Measurements from ENCODE around the gene NPAS3.
"Not testable (repeated sequence)": the region's sequence is repeated elsewhere in the genome, so short reads cannot be mapped to it uniquely, and the experiment has no call there.

Gene NPAS3

DNA sequence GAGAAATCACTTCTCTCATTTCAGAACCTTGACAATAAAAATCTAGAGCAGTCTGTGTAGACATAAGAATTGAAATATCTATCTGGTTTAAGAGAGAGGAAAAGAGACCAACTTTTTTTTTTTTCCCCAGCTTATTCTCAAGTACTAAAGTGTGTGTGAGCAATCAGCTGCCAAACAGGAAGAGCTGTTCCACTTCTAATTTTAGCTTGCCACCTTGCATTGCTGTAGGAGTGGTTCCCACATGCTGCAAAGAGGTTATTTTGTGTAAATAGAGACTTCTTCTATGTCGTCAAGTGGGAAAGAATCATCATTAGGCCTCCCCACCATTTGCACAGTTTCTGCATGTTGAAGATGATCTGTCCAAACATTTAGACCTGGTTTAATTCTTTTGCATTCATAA lies 142.6 kb downstream of the NPAS3 start:
- DNase-seq = no peak

DNA sequence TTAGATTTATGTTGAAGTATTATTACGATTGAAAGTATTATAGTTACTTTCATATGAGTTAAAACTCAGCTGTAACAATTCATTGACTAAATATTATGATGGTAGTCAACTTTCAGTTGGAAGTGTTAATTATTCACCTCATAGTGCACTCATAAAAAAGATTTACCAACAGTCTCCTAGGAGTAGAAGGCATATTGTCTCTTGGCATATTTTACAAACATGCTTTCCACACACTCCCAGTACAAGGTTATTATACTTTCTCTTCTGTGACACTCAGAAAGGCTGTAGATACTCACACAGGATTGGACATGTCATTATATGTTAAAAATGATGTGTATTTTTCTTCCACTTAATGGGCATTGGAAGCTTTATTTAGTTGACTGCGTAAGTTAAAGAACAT lies 147.1 kb downstream of the NPAS3 start:
- ATAC-seq (no peak), DNase-seq (no peak)

More for the DNA sequence above, 142.6 kb downstream of the NPAS3 start:
- no peak for ATAC-seq

DNA sequence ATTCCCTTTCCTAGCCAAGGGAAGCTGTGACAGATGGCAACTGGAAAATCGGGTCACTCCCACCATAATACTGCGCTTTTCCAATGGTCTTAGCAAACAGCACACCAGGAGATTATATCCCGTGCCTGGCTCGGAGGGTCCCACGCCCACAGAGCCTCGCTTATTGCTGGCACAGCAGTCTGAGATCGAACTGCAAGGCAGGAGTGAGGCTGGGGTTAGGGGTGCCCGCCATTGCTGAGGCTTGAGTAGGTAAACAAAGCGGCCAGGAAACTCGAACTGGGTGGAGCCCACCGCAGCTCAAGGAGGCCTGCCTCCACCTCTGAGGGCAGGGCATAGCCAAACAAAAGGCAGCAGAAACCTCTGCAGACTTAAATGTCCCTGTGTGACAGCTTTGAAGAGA lies 149.6 kb downstream of the NPAS3 start:
- not testable (repeated sequence) for ATAC-seq, DNase-seq

DNA sequence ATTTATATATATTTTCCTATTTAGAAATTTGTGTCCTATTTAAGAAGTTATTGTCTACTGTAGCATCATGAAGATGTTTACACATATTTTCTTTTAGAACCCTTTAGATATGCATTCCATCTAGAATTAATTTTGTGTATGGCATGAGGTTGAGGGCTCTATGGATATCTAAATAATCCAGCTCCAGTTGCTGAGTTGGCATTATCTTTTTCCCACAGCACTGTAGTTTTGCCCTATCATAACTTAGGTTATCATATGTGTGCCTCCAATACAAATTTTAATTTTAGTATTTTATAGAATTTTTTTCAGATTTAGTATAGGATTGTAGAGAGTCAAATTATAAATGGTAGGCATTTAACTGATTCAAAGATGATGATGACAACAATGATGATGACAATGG lies 159.3 kb downstream of the NPAS3 start:
- DNase-seq (no peak), ATAC-seq (no peak)

DNA sequence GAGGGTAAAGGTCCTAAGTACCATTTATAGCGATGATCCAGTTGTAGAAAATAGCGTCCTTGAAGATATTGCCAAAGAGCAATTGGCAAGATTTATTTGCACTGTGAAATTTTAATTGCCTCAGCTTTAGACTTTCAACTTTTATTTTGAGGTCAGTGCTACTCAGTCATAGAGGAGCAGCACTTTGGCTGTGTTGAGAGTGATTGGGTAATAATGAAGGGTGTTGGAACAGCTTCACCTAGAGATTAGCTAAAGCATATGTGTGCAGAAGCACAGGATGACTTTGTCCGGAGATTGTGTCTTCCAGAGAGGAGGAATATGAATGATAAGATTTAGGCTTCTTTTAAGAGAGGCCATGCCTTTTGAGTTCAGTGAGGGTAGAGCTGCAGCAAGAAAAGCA lies 164.8 kb downstream of the NPAS3 start:
- DNase-seq (no peak), ATAC-seq (no peak)

DNA sequence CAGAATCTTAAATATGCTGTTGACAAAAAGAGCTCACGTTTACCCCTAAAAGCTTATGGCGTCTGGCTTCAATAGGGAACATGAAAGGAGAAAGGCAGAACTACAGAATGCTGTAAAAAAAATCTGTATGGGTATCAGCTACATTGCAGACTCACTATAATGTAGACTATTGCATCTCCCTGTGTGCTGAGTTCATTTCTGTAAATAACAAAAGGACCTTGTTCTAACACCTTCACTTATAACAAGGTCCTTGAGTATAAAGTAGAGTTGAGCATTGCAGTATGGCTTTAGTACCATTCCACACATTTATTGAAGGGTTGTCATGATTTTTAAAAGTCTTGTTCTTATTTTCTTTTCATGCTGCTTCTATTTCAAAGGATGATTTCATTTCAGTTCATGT lies 165.3 kb downstream of the NPAS3 start:
- ATAC-seq (no peak), DNase-seq (no peak)

DNA sequence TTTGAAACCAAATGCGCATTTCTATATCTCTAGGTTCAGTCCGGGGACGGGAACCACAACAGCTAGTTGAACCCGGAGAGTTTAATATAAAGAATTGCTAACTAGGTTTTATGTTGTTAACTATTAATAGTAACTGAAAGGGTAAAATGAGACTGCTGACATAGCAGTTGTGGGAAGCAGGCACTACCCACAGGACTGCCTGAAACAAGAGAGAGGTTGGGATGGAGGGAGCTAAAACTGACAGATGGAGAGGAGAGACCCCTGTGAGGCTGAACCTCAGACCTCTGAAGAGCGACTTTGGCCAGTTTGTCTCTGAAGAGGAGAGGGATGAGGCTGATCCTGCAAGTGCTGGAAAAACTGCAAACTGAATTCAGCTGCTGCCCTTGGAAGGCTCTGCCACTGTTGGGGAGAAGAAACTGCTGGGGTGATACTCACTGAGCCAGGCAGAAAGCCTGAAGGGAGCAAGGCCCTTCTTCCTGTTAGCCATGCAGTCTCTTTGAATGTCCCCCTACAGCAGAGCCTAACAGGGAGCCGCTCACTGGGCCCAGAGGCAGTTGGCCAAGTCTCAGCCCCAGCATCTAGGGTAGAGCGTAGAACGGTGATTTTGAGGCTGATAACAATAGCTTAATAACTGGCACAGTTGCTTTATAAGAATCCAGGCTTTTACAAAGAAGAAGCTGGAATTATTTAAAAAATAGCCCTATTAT lies 172.2 kb downstream of the NPAS3 start:
- ATAC-seq = no peak
- DNase-seq = no peak

DNA sequence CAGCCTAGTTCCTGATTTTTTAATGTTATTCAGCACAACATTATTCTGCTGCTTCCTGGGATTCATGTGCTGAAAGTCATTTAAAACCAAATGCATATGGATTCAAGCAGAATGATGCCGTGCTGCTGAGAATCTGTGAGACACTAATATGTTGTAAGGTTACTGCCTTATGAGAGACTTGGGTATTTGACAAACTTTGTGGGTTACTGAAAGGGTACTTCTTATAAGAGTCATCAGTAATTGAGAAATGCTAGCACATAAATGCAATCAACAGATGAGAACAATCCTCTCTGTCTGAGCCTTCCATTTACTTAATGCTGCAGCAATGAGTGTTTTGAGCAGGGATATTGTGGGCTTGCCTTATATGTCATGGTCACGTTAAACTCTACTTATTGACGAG lies 175.7 kb downstream of the NPAS3 start:
- ATAC-seq = no peak

DNA sequence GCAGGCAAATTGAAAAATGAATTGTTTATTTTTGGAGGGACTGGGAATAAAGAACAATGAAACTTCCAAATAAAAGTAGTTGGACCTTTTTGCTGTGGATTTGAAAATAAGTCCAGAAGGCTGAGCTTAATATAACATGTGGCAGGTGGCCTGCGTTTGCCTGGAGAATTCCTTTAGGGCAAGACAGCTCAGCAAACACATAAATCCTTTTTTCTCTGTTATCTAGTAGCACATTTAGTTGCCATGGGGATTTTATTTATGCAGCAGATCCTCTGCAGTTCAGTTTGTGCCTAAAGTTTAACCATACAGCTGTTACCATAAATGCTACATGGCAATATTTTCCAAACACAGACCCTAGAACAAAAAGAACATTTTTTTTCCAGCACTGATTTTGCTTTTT lies 180.0 kb downstream of the NPAS3 start:
- ATAC-seq = no peak
- DNase-seq = no peak

More for the DNA sequence above, 175.7 kb downstream of the NPAS3 start:
- no peak for DNase-seq

DNA sequence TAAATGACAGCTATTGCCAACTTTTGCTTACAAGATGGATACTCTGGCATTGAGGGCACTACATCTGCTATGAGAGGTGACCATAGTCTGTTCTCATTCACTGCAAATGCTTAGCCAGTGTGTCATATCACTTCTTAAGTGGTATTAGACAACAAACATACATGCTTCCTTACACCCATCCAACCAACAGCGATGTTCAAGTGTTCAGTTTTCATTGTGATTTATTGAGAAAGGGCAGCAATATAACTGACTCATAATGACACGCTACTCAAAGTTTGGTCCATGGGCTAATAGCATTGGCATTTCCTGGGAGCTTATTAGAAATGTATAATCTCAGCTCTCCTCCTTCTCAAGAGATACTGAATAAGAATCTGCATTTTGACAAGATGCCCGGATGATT lies 181.7 kb downstream of the NPAS3 start:
- no peak for DNase-seq
- no peak for ATAC-seq

DNA sequence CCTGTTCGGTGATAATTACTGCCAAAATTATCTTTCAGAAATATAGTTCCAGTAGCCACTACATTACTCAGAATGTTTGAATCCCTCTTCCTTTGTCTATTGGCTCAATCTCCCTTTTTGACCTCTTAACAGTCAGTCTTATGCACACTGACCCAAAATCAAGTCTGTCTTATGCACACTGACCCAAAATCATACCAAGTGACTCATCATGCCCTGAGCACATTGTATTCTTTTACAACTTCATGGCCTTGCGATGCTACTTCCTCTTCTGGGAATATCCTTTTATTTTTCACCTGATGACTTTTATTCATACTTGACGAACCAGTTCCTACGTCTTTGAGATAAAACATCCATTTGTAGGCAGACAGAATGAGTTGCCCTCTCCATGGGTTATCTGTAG lies 182.3 kb downstream of the NPAS3 start:
- no peak for DNase-seq
- no peak for ATAC-seq

DNA sequence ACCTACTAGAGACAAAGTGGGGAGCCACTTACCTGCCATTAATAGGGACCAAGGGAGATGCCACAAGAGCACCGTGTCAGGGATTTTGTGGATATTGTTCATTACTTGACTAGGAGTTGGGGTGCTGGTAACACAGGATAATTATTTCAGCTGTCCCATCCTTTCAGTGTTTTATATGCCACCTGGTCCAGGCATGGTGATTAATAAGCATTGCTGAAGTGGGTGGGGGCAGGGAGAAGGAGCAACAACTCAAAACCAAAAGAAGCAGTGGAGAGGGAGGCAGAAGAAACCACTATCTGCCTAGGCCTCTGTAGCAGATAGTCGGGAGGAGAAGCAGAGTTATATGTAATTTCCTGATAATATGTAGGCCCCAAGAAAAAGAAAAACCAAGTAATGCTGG lies 184.6 kb downstream of the NPAS3 start:
- ATAC-seq (no peak), DNase-seq (no peak)

DNA sequence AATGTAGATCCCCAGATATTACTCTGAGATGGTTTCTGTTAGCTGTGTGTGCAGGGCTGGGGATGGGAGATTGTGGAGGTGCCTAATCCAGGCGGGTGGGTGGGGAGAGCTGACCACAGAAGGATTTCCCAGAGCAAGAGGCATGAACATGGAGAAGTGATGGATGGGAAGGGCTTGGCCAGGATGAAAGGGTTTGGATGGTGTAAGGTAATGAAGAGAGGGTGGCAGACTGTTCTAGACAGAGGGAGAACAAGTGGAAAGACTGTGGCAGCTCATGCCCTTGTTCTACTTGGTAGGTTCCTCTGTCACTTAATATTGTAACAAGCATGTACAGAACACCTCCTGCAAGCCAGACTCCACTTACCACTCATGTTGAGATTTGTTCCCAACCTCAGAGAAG lies 187.8 kb downstream of the NPAS3 start:
- no peak for DNase-seq
- ATAC-seq = no peak

DNA sequence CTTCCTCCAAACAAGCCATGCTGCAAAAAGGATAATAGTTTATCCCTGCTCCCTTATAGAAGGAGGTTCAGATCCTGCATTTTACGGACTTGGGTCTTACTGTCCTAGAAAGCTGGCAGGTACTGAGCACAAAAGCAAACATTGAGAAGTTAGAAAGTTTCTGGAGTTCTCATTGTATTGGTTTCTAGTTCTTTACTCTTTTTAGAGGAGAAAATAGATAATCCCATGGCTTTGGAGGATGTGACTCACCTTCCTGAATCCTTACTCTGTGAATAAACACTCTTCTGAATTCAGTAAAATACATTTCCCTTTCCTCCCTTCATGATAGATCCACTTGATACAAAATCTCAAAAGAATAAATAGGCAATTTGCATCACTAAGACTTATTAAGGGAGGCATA lies 188.9 kb downstream of the NPAS3 start:
- ATAC-seq (no peak), DNase-seq (no peak)

DNA sequence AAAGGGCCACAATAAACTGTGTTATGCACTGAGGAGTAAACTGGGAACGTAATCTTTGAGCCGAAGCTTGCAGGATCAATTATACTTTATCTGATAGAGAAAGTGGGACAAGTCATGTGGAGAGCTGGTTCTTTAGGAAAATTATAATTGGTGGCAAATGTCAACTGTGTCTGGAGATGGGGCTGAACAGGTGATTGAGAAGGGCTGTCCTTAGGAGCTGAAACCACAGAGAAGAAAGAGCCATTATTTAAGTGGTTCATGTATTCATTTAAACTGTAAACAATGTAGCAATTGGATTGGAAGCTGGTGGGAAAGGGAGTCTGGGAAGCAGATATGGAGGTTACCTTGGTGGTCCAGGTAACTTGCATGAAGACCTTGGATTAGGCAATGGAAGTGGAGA lies 193.1 kb downstream of the NPAS3 start:
- no peak for DNase-seq
- no peak for ATAC-seq

DNA sequence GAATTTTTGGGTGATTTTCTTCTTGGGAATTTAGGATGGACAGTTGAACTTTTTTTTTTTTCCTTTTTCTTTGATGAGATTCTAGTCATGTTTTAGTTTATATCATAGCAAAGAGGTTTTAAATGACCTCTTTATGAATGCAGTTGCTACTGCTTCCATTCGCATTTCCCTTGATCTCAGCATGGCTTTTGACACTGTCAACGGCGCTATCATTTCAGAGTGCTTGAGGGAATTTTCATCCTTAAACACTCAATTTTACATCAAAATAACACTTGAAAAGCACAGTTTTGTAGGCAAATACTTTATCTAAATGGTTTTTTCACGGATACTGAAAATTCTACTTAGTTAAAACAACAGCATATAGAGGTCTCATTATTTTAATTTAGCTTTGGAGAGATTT lies 195.5 kb downstream of the NPAS3 start:
- DNase-seq (no peak), ATAC-seq (no peak)

DNA sequence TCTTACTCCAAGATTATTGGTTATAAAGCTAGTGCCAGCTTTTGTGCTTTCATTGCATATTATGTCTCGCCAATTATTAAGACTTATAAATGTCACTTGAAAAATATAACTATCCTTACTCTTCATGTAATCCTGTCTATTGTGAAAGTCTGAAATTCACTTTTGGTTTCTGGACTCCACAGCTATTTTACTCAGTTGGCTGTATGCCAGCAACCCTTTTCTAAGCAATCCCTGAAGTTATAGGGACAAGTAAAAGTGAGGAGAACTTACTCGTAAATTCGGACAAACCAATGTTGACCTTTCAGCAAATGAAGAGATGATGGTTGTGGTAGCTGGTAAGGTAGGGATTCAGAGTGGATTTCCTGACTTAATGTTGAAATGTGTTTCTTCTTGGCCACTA lies 196.3 kb downstream of the NPAS3 start:
- no peak for ATAC-seq
- DNase-seq = no peak

DNA sequence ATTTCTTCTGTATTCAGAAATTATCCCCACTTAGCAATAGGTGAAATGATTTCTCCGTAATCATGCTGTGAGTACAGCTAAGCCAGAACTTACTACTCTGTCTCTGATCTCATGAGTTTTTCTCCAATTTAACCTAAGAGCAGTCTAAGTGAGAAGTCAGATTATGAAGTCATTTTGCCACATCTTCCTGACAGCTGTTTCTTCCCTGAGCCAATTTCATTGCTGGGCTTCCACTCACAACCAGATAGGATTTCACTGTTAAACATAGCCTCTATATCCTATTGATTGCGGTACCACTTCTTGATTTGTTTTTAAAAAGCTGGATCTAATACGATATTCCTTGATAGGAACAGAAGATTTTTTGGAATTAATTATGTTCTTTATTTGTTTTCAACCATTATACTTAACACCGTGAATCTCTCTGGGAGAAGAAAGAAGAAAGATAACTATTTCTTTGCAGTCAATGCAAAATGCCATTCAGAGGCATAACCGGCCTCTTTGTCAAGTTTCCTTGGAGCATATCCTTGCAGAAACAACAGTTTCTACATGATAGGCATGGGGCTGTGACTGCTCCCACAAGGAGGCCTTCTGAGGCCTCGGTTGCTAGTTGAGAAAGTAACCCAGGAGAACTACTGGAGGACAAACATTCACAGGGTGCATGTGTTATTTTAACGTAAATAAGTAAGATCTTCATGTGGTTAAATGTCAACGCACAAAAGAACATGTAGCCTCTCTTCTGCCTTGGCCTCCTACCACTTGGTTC lies 212.2 kb downstream of the NPAS3 start:
- DNase-seq (no peak), ATAC-seq (no peak)

DNA sequence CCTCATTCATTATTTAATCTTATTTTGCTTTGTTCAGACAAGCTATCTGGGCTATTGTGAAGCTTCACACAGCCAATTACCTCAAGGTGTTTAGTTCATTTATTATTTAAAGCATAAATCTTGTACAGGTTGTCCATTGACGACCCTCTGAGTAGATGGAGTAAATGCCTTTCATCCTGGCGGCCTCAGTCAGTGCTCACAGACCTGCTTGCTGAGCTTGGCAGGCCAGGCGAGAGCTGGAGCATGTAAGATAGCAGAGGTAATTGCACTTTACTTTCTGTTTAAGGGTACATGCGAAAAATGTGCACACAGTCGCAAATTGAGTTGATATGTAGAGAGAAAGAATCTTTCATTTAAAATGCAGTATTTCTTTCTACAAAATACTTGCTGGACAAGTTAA lies 224.4 kb downstream of the NPAS3 start:
- ATAC-seq = no peak

DNA sequence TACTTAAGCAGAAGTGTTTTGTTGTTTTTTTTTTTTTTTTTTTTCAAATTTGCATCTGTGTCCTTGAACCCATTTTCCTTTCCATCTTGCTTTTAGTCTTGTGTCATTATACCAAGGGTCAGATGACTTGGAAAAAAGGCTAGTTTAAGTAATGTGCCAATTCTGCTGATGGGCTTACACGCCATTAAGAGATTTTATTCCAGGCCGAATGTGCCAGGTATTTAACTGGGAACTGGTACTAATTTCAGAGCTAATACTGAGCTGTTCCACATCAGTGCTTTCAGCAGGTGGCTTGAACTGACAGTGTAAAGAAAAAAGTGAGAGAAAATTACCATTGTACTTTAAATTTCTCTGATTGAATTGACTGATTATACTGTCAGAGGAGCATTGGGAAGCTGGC lies 224.9 kb downstream of the NPAS3 start:
- no peak for DNase-seq
- ATAC-seq = no peak

More for the DNA sequence above, 224.4 kb downstream of the NPAS3 start:
- no peak for DNase-seq

DNA sequence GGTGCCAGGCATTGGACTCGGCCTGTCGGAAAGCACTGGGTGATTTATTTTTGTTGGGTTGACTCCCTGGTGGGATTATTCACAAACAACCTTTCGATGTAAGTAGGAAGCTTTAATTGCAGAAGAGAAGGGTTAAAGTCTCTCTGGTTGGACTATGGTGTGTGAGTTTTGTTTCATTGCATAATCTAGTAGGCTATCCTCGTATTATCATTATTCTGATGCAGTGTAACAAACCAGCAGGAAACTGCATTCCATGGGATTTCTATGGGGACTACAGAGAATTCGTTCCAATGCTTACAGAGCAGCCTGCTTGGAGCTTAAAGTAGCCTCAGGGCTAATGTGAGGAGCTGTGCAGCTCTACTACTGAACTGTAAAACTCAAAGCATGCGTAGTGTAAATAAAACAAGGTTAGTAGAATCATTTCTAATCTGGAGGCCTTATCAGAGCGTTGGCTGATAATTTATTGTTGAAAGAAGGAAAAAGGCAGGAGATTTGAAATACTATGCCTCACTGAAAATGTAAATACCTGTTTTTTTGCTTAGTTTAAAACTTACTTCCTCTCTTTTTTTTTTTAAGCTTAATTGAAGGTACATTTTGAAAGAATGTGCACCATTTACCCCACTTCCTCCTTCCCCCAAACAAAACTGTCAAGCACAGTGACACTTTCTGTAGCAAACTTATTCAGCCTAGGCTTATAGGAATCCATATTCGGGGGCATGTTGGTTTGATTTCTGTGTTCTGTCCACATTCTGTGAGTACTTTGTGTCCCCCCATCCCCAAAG lies 226.7 kb downstream of the NPAS3 start:
- ATAC-seq (no peak), DNase-seq (no peak)

DNA sequence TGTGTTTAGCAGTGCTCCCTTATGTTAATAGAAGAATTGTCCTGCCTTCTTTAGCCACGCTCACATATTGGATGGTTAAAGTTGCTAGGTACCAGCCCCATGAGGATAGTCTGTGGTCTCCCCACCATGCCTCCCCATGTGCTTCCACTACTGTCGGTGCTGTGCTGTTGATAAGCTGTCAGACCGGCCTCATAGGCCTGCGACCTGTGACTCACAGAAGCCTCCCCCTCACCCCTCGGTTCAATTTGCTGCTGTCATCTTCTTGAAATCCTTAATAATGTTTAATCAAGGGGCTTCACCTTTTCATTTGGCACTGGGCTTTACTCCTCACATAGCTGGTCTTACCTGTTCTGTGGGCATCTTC lies 227.2 kb downstream of the NPAS3 start:
- DNase-seq (no peak), ATAC-seq (no peak)

DNA sequence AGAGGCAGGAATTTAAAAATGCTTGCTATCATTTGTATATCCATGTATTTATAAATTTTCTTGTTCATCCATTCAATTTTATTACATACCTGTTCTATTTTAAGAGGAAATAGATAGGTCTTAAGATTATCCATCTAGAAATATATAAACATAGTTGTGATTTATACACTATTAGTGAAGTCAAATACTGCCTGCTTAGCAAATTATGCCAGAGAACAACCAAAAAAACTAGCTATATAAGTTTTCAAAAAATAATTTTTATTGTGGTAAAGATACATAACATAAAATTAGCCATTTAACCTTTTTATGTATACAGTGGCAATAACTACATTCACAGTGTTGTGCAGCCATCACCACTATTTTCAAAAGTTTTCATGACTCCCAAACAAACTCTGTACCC lies 237.3 kb downstream of the NPAS3 start:
- no peak for ATAC-seq

More for the DNA sequence above, 237.3 kb downstream of the NPAS3 start:
- DNase-seq = no peak

Measured in stimulated activated naive CD8-positive, alpha-beta T cell treated with anti-CD3 and anti-CD28 coated beads, Interleukin-15, Interleukin-2, amounts not matched to agents 100 U/mL and 50 U/mL, for 24 hours (primary cell).